Measurements from ENCODE around the gene C11orf68.

DNA sequence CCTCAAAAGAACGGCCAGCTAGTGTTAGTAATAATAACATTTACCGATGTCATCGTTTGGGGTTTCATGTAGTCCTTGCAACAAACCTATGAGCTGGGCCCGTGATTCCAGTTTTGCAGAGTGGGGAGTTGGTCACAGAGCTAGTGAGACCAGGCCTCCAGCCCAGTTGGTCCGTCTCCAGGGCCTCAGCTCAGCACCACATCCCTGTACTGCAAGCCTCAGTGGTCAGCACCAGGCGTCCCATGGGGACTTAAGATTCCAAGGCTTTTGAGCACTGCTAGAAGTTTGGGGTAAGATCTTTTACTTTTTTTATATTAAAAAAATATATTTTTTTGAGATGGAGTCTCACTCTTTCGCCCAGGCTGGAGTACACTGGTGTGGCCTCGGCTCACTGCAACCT is 25.3 kb upstream of the C11orf68 start:
- TF ChIP-seq, protein P1, sequence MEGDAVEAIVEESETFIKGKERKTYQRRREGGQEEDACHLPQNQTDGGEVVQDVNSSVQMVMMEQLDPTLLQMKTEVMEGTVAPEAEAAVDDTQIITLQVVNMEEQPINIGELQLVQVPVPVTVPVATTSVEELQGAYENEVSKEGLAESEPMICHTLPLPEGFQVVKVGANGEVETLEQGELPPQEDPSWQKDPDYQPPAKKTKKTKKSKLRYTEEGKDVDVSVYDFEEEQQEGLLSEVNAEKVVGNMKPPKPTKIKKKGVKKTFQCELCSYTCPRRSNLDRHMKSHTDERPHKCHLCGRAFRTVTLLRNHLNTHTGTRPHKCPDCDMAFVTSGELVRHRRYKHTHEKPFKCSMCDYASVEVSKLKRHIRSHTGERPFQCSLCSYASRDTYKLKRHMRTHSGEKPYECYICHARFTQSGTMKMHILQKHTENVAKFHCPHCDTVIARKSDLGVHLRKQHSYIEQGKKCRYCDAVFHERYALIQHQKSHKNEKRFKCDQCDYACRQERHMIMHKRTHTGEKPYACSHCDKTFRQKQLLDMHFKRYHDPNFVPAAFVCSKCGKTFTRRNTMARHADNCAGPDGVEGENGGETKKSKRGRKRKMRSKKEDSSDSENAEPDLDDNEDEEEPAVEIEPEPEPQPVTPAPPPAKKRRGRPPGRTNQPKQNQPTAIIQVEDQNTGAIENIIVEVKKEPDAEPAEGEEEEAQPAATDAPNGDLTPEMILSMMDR (IDR thresholded peaks at IDR 0.05), result no peak
- no peak for TF ChIP-seq ZFX (IDR thresholded peaks at IDR 0.05; ENCODE audit: borderline replicate concordance)

Data from 22Rv1 (cell line).